NCI-H2107 treated with DMSO at 0.1 percent for 48 hours (cell line): ENCODE results near the gene GPR3.

Source experiments
- DNase-seq: peaks from one replicate; lab custom pipeline; 2025; ENCODE audit not compliant: unreplicated experiment; lab: John Stamatoyannopoulos, UW

Gene GPR3

GRCh38 chr1:27392096-27392777 is at the start of gene GPR3:
Gene GPR3, plus strand, starts transcription at chr1:27392622. Its CDS starts 1,177 bp downstream, at chr1:27393799.
- DNase-seq = peak; percentile 66

- peak; percentile 42 for DNase-seq
Observed at GRCh38 chr1:27342778-27343638, 49.4 kb upstream of the GPR3 start.

- no peak for DNase-seq
Observed at GRCh38 chr1:27343639-27344025, 48.8 kb upstream of the GPR3 start.

GRCh38 chr1:27345272-27345671 is 47.1 kb upstream of the GPR3 start:
- no peak for DNase-seq

- DNase-seq = no peak
Observed at GRCh38 chr1:27346357-27346756, 46.1 kb upstream of the GPR3 start.

- no peak for DNase-seq
Observed at GRCh38 chr1:27346991-27347624, 45.3 kb upstream of the GPR3 start.

- DNase-seq = peak; percentile 67
Observed at GRCh38 chr1:27348861-27349783, 43.3 kb upstream of the GPR3 start.

- DNase-seq = peak; percentile 28
Observed at GRCh38 chr1:27349784-27350662, 42.4 kb upstream of the GPR3 start.

GRCh38 chr1:27350663-27351540 is 41.5 kb upstream of the GPR3 start:
- DNase-seq = no peak

- no peak for DNase-seq
Observed at GRCh38 chr1:27351541-27352107, 40.8 kb upstream of the GPR3 start.

- no peak for DNase-seq
Observed at GRCh38 chr1:27353166-27353565, 39.3 kb upstream of the GPR3 start.

- DNase-seq = no peak
Observed at GRCh38 chr1:27353629-27354028, 38.8 kb upstream of the GPR3 start.

GRCh38 chr1:27355683-27356082 is 36.7 kb upstream of the GPR3 start:
- DNase-seq = no peak

- no peak for DNase-seq
Observed at GRCh38 chr1:27356277-27356618, 36.2 kb upstream of the GPR3 start.

- DNase-seq = no peak
Observed at GRCh38 chr1:27356619-27357280, 35.7 kb upstream of the GPR3 start.

- no peak for DNase-seq
Observed at GRCh38 chr1:27357281-27358037, 35.0 kb upstream of the GPR3 start.
